K562 (cell line): Measurements from ENCODE around the gene VTN. TPM values are rescaled to one million over a fixed set of nuclear protein-coding genes. Genes with fewer than 3 reads are reported as not detected.
A peak's percentile ranks its signal among the peaks of the same experiment; 100 is the strongest.

Experiments used
- CREB1 ChIP-seq, 2 experiments: sonication (generic) in 1 of 2; formaldehyde crosslinking in 1 of 2; IDR thresholded peaks; 2 replicates each; pipeline versions ENCODE4 v1.6.1 to v1.8.0; 2012 to 2022; ENCODE audit warnings: inconsistent platforms in 1 of 2, mild to moderate bottlenecking in 1 of 2, missing genetic modification reagents in 1 of 2, moderate library complexity in 1 of 2
- EHMT2 ChIP-seq: fragments of 450-650 bp; IDR thresholded peaks from 2 replicates; pipeline ENCODE4 v1.6.1; 2018; ENCODE audit warnings: antibody characterized with exemption
- GATAD2A ChIP-seq: fragments of 450-650 bp; IDR thresholded peaks from 2 replicates; pipeline ENCODE4 v1.6.1; 2017
- HLTF ChIP-seq: fragments of 450-650 bp; IDR thresholded peaks from 2 replicates; pipeline ENCODE4 v1.6.1; 2016
- ILK ChIP-seq: fragments of 450-650 bp; IDR thresholded peaks from 2 replicates; pipeline ENCODE4 v1.6.1; 2016; ENCODE audit warnings: missing genetic modification characterization, low read depth, mild to moderate bottlenecking, missing compliant biosample characterization, moderate library complexity, borderline replicate concordance
- KLF10 ChIP-seq: fragments of 250-450 bp; sonication (Bioruptor Pico); IDR thresholded peaks from 2 replicates; pipeline ENCODE4 v1.6.1; 2021; ENCODE audit warnings: matching md5 sums
- MIER1 ChIP-seq: fragments of 450-650 bp; IDR thresholded peaks from 2 replicates; pipeline ENCODE4 v1.6.1; 2016; ENCODE audit warnings: antibody characterized with exemption, mild to moderate bottlenecking, low read depth
- NR3C1 ChIP-seq: sonication (generic); formaldehyde crosslinking; IDR thresholded peaks from 2 replicates; pipeline ENCODE4 v1.8.1; 2022; ENCODE audit warnings: missing genetic modification reagents
- RBM17 ChIP-seq: fragments of 200-400 bp; formaldehyde crosslinking; IDR thresholded peaks from 2 replicates; pipeline ENCODE4 v1.6.1; 2017; ENCODE audit warnings: low read depth, mild to moderate bottlenecking, low read length, borderline replicate concordance
- RUNX1 ChIP-seq: sonication (generic); IDR thresholded peaks from 2 replicates; pipeline ENCODE4 v1.6.1; 2016; ENCODE audit warnings: antibody characterized with exemption, low read depth
- SIRT6 ChIP-seq: IDR thresholded peaks from one replicate; pipeline ENCODE4 v1.6.1; 2012; ENCODE audit warnings: low read depth, mild to moderate bottlenecking, control low read depth, inconsistent platforms, low read length, moderate library complexity
- ZNF274 ChIP-seq: IDR thresholded peaks from 2 replicates; pipeline ENCODE4 v1.6.1; 2011; ENCODE audit warnings: low read depth, mild to moderate bottlenecking, low read length, moderate library complexity, borderline replicate concordance
- polyA plus RNA-seq, 8 experiments: library from polyadenylated mRNA; depleted of rRNA in 4 of 8; stranded (reverse) in 5 of 8; unstranded in 3 of 8; fragments of >200 nt; fragmentation: Nextera tagmentation in 2 of 8; fragmentation: Illumina TruSeq in 1 of 8; extraction: Ambion mirVana in 2 of 8; extraction: Trizol in 1 of 8; gene quantifications; 2 replicates each; pipeline versions ENCODE4 v1.2.1 to v1.2.3, GENCODE V29; 2011 to 2014; ENCODE audit warnings: inconsistent platforms in 1 of 8, missing spikeins in 1 of 8
- total RNA-seq, 7 experiments: library from RNA; depleted of rRNA in 6 of 7; stranded (reverse); fragments of >200 nt in 6 of 7; fragmentation: Illumina TruSeq in 2 of 7; extraction: Trizol in 2 of 7; gene quantifications; 2 replicates each; pipeline versions ENCODE4 v1.2.1 to v1.2.3, GENCODE V29; 2011 to 2021; ENCODE audit warnings: low replicate concordance in 1 of 7
- TF ChIP-seq, protein P1 (sequence below): fragments of 450-650 bp; IDR thresholded peaks from one replicate; pipeline ENCODE4 v1.6.1; 2018; ENCODE audit warnings: mild to moderate bottlenecking, moderate library complexity; ENCODE audit not compliant: partially characterized antibody
- TF ChIP-seq, protein P2 (sequence below): fragments of 450-650 bp; conservative IDR thresholded peaks from 2 replicates; pipeline ENCODE4 v1.6.1; 2016; ENCODE audit warnings: missing genetic modification characterization, low read depth, mild to moderate bottlenecking, missing compliant biosample characterization, moderate library complexity
- TF ChIP-seq, protein P3 (sequence below), 3 experiments: fragments of 200-800 bp in 1 of 3; fragments of 250-450 bp in 1 of 3; fragments of 450-650 bp in 1 of 3; sonication (Bioruptor Pico) in 1 of 3; sonication (Bioruptor generic) in 1 of 3; formaldehyde crosslinking in 1 of 3; IDR thresholded peaks; 2 replicates each; pipeline versions ENCODE4 v1.6.1 to v1.8.0; 2016 to 2022; ENCODE audit warnings: mild to moderate bottlenecking in 2 of 3, missing genetic modification characterization in 2 of 3, missing compliant biosample characterization in 1 of 3, moderate library complexity in 1 of 3
- TF ChIP-seq, protein P4 (sequence below), 2 experiments: IDR thresholded peaks; 2 replicates each; pipeline ENCODE4 v1.6.1; 2012; ENCODE audit warnings: improper control_type of control experiment in 2 of 2, low read depth in 2 of 2, low read length in 2 of 2, borderline replicate concordance in 1 of 2
- TF ChIP-seq, protein P5 (sequence below): fragments of 250-450 bp; sonication (Bioruptor Pico); IDR thresholded peaks from 2 replicates; pipeline ENCODE4 v1.6.1; 2021; ENCODE audit warnings: mild to moderate bottlenecking

Gene VTN
- total and polyA plus RNA-seq, 9 of the 15 experiments (the other 6 are each of a cell fraction or from before 2014, with no cell fraction given), result 0.13 to 1.0 (median 0.29) TPM; not detected in 1

DNA sequence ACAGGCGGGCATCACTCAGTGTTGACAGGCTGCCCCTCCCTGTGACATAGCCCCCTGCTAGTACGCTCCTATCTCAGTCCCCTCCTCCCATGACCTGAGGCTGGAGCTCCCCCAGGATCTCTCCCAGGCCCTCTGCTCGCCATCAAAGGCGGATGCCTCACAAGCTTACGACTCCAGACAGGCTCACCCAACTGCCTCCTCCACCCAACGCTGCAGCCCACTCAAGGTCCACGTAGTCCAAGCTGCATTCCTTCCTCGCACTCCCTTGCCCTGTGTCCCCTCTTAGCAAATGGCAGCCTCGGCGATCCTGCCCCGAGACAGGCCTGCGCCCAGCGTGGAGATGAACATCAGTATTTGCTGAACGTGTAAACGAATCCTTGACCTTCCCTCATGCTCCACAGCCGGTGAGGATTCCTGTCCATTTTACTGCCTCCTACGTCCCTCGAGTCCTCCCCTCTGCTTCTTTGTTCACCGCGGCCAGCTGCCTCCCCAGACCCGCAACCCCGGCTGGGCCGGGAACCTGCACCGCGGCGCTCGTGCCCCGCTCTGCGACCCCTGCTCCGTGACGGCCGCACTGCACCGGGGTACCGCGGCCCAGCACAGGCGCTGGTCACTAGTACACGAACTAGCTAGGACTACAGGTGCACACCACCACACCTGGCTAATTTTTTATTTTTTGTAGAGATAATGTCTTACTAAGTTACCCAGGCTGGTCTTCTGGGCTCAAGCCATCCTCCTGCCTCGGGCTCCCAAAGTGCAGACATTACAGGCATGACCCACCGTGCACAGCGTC lies 51.9 kb downstream of the VTN start (continued):
- TF ChIP-seq, protein P1, sequence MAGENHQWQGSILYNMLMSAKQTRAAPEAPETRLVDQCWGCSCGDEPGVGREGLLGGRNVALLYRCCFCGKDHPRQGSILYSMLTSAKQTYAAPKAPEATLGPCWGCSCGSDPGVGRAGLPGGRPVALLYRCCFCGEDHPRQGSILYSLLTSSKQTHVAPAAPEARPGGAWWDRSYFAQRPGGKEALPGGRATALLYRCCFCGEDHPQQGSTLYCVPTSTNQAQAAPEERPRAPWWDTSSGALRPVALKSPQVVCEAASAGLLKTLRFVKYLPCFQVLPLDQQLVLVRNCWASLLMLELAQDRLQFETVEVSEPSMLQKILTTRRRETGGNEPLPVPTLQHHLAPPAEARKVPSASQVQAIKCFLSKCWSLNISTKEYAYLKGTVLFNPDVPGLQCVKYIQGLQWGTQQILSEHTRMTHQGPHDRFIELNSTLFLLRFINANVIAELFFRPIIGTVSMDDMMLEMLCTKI, result no peak
- TF ChIP-seq, protein P2, sequence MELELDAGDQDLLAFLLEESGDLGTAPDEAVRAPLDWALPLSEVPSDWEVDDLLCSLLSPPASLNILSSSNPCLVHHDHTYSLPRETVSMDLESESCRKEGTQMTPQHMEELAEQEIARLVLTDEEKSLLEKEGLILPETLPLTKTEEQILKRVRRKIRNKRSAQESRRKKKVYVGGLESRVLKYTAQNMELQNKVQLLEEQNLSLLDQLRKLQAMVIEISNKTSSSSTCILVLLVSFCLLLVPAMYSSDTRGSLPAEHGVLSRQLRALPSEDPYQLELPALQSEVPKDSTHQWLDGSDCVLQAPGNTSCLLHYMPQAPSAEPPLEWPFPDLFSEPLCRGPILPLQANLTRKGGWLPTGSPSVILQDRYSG, result 0 out of 2 replicates have a peak, but pooled peaks have one; percentile 27
- TF ChIP-seq KLF10 (CRISPR knock-in tag) (no peak), RBM17 (no peak), CREB1 (IDR thresholded peaks at IDR 0.05) (0 out of 2 replicates have a peak, but pooled peaks have one; percentile 20), CREB1 (CRISPR knock-in tag; IDR thresholded peaks at IDR 0.05) (no peak), ZNF274 (no peak), GATAD2A (0 out of 2 replicates have a peak, but pooled peaks have one; percentile 1), MIER1 (0 out of 2 replicates have a peak, but pooled peaks have one; percentile 18), HLTF (0 out of 2 replicates have a peak, but pooled peaks have one; percentile 31), RUNX1 (no peak), EHMT2 (no peak), NR3C1 (CRISPR knock-in tag) (0 out of 2 replicates have a peak, but pooled peaks have one; percentile 11), ILK (tag) (no peak), SIRT6 (no peak)
- TF ChIP-seq, protein P3, sequence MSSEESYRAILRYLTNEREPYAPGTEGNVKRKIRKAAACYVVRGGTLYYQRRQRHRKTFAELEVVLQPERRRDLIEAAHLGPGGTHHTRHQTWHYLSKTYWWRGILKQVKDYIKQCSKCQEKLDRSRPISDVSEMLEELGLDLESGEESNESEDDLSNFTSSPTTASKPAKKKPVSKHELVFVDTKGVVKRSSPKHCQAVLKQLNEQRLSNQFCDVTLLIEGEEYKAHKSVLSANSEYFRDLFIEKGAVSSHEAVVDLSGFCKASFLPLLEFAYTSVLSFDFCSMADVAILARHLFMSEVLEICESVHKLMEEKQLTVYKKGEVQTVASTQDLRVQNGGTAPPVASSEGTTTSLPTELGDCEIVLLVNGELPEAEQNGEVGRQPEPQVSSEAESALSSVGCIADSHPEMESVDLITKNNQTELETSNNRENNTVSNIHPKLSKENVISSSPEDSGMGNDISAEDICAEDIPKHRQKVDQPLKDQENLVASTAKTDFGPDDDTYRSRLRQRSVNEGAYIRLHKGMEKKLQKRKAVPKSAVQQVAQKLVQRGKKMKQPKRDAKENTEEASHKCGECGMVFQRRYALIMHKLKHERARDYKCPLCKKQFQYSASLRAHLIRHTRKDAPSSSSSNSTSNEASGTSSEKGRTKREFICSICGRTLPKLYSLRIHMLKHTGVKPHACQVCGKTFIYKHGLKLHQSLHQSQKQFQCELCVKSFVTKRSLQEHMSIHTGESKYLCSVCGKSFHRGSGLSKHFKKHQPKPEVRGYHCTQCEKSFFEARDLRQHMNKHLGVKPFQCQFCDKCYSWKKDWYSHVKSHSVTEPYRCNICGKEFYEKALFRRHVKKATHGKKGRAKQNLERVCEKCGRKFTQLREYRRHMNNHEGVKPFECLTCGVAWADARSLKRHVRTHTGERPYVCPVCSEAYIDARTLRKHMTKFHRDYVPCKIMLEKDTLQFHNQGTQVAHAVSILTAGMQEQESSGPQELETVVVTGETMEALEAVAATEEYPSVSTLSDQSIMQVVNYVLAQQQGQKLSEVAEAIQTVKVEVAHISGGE (CRISPR knock-in tag; IDR thresholded peaks at IDR 0.05), result peak in 1 of 3 experiments; percentile 35; a peak in 1 of 6 replicates
- TF ChIP-seq, protein P4, sequence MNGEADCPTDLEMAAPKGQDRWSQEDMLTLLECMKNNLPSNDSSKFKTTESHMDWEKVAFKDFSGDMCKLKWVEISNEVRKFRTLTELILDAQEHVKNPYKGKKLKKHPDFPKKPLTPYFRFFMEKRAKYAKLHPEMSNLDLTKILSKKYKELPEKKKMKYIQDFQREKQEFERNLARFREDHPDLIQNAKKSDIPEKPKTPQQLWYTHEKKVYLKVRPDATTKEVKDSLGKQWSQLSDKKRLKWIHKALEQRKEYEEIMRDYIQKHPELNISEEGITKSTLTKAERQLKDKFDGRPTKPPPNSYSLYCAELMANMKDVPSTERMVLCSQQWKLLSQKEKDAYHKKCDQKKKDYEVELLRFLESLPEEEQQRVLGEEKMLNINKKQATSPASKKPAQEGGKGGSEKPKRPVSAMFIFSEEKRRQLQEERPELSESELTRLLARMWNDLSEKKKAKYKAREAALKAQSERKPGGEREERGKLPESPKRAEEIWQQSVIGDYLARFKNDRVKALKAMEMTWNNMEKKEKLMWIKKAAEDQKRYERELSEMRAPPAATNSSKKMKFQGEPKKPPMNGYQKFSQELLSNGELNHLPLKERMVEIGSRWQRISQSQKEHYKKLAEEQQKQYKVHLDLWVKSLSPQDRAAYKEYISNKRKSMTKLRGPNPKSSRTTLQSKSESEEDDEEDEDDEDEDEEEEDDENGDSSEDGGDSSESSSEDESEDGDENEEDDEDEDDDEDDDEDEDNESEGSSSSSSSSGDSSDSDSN (IDR thresholded peaks at IDR 0.05; ENCODE audit: borderline replicate concordance in 1 of 2, low read depth in 2 of 2, low read length in 2 of 2), result 0 out of 4 replicates have a peak, but pooled peaks have one; percentile 46 to 59
- TF ChIP-seq, protein P5, sequence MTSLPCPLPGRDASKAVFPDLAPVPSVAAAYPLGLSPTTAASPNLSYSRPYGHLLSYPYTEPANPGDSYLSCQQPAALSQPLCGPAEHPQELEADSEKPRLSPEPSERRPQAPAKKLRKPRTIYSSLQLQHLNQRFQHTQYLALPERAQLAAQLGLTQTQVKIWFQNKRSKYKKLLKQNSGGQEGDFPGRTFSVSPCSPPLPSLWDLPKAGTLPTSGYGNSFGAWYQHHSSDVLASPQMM (CRISPR knock-in tag), result no peak
